GM21390 (cell line): ENCODE measurements around the gene TSC22D2.
"Not testable (repeated sequence)": the region's sequence is repeated elsewhere in the genome, so short reads cannot be mapped to it uniquely, and the experiment has no call there.

Source experiments
- ATAC-seq: cut with Tn5 transposase; IDR thresholded peaks from one replicate; pipeline ENCODE4 v1.9.1; 2021; ENCODE audit not compliant: unreplicated experiment

The TSC22D2 gene

DNA sequence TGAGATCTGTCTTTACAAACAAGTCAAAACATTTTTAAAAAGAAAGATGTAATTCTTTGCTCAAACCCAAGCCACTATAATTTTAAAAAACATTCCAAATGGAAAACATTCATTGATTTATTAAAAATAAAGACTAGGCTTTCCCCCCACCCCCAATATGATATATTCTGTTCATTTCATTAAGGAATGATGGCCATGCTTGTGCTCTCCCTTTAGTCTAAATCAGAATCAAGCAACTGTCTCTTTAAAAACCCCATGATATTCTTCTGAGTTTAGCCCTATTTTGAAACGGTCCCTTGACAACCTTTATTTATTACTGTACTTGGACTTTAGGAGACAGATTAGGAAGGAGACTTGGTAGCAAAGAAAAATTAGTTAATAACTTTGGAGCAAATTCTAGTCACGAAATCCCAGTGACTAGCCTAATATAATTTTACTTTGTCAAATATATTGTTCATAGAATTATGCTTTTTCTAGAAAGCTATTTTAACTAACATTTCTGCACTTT is 38.4 kb downstream of the TSC22D2 start:
- no peak for ATAC-seq

- no peak for ATAC-seq
These were observed 39.0 kb downstream of the TSC22D2 start for GRCh38 chr3:150447084-150447483.

GRCh38 chr3:150447631-150448465 is 39.8 kb downstream of the TSC22D2 start:
- no peak for ATAC-seq

DNA sequence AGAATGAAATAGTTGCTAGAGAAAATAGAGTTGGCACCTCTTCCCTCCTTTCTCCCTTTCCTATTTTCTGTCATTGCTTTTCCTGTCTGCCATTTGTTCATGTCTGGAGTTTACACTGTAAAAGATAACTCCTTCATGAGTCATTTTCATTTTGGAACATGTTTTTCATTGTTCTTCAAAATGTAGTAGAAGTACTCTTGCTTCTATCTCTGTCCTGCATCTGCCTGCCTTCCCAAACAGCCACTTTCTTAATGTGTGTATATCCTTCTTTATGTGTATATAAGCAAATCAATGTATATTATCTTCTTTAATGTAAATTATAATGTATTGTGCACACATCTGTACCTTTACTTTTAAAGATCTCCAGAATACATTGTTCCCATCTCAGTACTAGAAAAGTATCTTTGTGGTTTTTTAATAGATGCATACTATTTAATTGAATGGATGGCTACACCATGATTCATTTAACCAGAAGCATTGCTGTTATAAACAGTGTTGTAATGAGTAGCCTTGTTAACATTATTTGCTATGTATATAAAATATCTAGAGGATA is 41.1 kb downstream of the TSC22D2 start:
- no peak for ATAC-seq

DNA sequence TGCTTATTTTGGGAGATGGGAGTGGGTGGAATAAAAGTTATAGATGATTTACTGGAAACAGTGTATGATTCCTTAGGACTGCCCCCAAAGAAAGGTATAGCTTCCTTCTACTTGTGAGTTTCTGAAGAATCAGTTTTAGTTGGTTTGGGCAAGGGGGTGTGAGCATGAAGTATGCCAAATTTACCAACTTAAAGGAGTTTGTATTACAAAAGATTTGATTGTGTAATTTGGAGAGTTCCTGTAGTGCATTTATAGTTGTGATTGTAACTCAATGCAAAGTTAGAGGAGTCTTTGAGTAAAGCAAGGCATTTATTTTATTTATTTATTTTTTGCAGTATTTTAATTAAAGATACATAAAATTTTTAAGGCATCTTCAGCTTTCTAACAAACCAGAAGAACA is 42.8 kb downstream of the TSC22D2 start:
- no peak for ATAC-seq

DNA sequence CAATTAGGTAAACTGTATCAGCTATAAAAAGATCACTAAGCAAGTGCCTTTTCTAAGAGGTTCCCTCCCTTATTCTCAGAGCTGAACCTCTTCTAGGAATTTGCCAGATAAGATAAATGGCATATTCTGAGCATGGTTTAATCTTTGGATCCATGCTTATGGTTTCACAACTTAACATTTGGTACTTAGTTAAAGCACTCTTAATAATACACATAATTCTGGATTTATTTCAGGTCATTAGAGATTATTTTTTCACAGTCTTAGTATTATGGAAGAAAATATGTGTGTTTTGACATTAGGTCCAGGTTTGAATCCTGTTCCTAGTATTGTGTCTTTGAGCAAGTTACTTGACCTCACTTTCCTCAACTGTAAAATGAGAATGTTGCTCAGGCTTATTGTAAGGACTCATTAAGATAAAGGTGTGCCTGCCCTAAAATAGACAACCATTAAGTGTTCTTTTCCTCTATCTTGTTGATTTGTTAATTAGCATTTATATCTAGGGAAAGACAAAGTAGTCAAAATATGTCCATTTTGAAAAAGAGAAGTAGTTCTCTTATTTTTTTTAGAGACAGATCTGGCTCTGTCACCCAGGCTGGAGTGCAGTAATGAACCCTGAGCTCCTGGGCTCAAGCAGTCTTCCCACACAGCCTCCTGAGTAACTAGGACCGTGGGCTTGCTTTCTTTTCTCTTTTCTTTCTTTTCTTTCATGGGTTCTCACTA is 43.4 kb downstream of the TSC22D2 start:
- no peak for ATAC-seq

DNA sequence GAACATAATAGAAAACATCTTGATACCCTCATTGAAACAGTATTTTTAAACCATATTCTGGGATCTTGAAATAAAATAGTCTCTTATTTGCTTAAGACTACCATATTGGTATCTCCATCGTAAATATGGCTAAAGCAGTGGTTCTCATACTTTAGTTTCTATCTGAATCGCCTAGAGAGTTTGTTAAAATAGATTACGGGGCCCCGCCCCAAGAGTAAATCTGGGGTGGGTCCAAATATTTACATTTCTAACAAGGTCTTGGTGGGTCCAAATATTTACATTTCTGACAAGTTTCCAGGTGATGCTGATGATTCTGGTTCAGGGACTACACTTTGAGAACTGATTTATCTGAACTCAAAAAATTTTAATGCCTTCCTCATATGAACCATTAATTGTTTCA is 45.3 kb downstream of the TSC22D2 start:
- ATAC-seq, result no peak

DNA sequence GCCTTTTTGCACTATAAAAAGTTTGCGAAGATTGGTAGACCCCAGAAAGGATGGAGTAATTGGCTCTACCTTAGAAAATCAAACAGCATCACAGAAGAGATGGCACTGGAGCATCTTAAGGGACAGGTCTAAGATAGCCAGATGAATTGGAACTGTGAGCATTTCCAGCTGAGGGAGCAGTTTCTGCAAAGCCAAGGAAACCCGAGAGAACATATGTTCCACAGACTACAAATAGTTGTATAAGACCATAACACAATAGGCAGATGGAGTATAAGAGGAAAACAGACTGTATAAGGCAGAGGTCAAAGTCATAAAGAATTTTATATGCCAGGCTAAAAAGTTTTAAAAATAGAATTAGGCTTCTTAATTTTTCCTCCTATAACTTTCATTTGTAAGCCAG is 46.0 kb downstream of the TSC22D2 start:
- ATAC-seq, result no peak

GRCh38 chr3:150454622-150455021 is 46.5 kb downstream of the TSC22D2 start:
- ATAC-seq, result no peak

DNA sequence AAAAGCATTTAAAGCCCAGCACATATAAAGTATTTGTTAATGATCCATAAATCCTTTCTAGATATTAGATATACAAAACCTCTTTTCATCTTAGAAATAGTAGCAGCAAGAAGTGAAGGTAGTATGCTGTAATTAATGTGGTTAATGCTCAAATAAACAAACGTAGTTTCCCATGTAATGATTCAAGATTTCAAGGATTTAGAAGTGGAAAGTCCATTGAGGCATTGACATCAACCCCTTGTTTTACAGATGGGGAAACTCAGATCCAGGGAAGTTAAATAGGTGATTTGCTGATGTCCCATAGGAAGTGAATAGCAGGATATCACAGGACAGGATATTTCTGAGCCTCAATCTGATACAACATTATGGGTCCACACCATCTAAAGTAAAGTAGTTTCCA is 47.2 kb downstream of the TSC22D2 start:
- no peak for ATAC-seq

DNA sequence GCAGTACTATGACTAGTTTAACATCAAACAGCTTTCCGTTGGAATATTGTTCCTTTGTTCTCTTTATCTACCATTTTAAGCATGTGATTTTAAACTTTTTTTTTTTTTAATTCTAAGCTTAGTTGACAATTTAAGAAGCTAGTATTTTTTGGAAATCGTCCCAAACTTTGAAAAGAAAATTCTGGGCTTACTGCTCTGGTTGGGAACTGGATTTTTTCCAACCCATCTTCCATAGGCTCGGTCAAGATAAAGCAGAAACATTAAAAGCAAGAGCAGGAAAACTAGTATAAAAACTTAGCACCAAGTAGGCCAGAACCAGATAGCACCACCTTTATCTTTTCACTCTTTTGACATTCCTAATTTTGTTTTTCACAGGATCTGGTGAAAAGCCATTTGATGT is 49.9 kb downstream of the TSC22D2 start:
- ATAC-seq, result no peak

- no peak for ATAC-seq
These were observed 52.4 kb downstream of the TSC22D2 start for GRCh38 chr3:150460484-150460883.

- no peak for ATAC-seq
These were observed 53.3 kb downstream of the TSC22D2 start for GRCh38 chr3:150461399-150461798.

DNA sequence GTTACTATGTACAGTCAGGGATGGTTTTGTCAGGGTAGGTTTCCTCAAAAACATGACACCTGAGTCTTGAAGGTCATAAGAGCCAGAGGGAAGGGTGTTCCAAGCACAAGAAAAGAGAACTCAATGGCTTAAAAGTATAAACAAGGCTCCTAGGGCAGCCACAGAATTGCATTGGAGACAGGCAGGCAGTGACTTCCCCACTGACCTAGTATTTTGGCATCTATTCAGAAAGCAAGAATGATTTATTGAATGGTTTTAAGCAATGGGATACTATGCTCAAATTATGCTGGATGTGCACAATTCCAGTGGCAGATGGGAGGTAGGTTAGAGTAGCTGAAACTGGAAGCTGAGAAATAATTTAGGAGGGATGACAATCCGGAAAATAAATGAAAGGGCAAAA is 54.0 kb downstream of the TSC22D2 start:
- no peak for ATAC-seq

DNA sequence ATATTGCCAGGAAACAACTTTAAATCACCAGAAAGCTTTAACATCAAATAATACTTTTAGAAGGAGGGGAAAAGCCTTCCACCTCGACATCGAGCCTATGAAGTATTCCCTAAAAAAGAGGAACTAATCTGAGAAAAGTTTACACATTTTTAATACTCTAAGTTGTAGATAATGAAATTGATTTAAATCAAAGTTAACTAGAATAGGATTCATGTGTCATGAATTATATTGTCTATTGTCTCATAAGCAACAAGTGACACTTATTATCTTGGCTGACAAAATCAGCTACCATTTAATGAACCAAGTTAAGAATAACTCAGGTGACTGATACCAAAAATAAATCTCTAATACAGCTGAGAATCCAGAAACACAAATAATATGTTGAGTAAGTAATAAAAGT is 56.6 kb downstream of the TSC22D2 start:
- no peak for ATAC-seq

DNA sequence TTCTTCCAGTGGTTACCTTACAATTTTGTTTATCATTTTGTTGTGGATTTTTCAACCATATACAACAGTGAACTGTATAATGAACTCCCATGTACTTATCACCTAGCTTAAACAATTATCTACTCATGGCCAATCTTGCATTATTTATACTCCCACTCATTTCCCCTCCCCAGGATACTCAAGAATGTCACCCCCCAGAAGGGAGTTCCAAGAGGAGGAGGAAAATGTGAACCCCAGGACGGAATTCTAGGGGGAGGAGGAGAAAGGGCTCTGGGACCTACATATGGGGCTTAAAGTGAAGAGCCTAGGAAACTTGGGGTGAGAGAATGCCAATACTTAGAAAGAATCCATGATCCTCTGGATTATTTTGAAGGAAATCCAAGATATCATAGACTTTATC is 59.3 kb downstream of the TSC22D2 start:
- no peak for ATAC-seq

DNA sequence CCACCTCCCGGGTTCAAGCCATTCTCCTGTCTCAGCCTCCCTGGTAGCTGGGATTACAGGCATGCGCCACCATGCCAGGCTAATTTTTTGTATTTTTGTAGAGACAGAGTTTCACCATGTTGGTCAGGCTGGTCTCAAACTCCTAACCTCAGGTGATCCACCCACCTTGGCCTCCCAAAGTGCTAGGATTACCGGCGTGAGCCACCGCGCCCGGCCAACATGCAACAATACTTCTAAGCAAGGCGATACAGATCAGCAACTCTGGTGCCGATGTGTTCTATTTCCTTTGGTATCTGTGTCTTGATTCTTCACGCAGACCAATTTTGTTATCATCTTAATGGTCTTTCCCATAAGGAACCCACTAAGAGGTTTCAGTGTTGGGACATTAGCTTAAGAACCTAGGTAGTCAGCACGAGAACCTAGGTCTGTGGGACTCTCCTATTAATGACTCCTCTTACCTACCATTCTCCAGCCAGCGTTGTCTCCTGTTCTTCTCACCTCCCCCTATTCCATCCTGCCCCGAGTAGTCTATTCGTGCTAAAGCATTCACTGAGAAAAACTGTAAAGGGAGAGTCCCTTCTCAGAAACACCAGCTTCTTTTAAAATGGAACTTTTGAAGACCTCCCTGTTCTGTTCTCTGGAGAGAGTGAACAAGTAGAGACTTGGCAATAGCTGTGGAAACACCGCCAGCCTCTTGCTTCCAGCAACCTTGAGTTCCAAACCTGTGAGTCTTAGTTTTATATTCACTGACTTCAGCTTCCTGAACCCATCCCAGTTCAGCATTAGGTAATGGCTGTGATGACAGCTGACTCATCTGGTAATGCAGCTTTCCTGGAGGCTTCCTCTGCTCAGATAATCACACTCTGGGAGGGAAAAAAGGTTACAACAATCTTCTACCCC is 61.2 kb downstream of the TSC22D2 start:
- no peak for ATAC-seq

DNA sequence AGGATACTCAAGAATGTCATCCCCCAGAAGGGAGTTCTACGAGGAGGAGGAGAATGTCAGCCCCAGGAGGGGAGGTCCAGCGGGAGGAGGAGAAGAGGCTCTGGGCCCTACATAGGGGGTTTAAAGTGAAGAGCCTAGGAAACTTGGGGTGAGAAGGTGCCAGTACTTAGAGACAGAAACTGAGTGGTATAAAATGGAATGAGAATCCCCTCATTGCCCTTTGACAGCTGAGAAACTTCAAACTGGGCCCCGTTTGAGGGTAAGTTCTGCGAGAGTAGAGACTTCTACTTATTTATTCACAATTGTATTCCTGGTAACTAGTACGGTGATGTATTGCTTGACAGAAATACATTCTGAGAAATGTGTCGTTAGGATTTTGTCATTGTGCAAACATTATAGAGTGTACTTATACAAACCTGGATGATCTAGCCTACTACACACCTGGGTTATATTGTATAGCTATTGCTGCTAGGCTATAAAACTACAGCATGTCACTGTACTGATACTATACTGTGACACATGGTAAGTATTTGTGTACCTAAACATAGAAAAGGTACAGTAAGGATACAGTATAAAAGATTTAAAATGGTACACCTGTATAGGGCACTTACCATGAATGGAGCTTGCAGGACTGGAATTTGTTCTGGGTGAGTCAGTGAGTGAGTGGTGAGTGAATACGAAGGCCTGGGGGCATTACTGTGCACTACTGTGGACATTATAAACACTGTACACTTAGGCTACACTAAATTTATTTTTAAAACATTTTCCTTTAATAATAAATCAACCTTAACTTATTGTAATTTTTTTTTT is 62.0 kb downstream of the TSC22D2 start:
- ATAC-seq, result no peak

DNA sequence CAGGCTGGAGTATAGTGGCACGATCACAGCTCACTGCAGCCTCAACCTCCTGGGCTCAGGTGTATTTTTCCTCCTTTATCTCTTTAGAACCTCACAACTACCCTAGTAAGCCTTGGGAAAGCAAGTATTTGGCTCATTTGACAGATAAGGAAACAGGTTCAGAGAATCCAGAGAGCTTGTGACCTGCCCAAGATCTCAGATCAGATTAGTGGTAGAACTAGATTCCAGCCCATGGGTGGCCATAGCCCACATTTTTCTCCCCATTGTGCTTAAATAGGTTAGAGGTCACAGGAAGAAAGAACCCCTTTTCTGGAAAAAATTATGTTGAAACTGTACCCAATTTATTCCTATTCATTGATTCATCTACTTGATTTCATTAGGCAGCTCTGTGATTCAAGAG is 64.3 kb downstream of the TSC22D2 start:
- no peak for ATAC-seq

GRCh38 chr3:150473161-150473560 is 65.1 kb downstream of the TSC22D2 start:
- ATAC-seq, result not testable (repeated sequence)
